ENCODE data around the gene LRP1B.

LRP1B gene

DNA sequence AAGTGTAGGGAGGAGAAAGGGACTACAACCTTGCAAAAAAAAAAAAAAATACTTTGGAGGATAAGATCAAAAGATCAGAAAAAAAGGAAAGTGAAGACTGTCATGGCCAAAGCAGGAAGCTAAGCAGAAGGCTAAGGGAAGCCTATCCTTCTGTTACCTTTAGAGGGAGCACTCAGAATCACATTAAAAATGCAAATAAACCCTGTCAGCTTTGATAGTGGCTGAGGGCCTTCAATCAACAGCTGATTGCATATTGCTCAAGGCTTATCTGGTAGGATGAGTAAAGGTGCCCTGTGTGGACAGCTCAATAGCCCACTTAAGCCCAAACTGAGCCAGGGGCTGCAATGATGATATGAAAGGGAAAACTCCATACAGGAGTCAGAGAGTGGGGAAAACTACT, 1021.2 kb downstream of the LRP1B start:
- no peak overlapping the region for H3K4me3 Mint-ChIP-seq
- DNase-seq (no peak), ATAC-seq (replicated peaks) (peak in 1 of 2 donors; percentile 51)
- no peaks in the 10 kb centered on the region for H3K9me3 Mint-ChIP-seq
- H3K36me3 Mint-ChIP-seq = no peaks in the 10 kb centered on the region
- H3K27ac Mint-ChIP-seq = no peak overlapping the region
- H3K27me3 Mint-ChIP-seq = no peaks in the 10 kb centered on the region
- H3K4me1 Mint-ChIP-seq = no peaks in the 10 kb centered on the region

DNA sequence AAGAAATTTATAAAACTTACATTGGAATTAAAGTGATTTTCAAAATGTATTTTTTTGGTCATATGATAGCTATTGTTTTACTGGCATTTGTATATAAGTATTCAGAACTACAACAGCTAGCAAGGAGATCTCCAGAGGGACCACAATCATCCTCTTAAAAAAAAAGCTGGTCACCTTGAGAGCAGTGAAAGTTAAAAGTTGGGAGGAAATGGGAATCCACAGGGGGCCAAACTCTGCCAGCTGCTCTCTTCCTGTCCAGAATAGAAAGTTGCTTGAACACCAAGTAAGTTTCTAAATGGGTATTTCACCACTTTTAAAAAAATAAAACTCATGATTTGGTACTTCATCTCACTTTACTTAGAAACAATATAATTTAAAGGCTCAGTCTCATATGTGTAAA, 1025.1 kb downstream of the LRP1B start:
- Mint-ChIP-seq H3K36me3 (no peaks in the 10 kb centered on the region), H3K4me1 (no peaks in the 10 kb centered on the region), H3K4me3 (no peak overlapping the region), H3K27ac (no peak overlapping the region), H3K27me3 (no peaks in the 10 kb centered on the region), H3K9me3 (no peaks in the 10 kb centered on the region)
- ATAC-seq (replicated peaks) (no peak), DNase-seq (no peak)

DNA sequence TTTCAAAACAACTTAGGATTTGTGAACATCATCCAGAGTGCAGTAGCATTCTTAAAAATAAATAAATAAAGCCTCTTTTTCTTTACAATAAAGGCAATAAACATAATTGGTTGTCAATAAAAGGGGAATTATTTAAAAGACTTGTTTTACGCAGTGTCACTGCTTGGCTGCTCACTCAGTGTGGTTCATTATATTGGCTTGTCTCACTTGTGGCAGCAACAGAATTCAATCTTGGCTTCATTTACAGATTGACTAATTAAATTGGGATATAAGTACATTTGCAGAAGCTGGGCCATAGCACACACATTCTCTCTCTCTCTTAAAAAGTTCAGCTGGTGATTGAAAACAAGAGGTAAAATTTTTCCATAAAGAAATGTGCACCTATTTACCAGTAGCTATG, 1027.6 kb downstream of the LRP1B start:
- H3K27me3 Mint-ChIP-seq = no peaks in the 10 kb centered on the region
- no peaks in the 10 kb centered on the region for H3K36me3 Mint-ChIP-seq
- H3K9me3 Mint-ChIP-seq = peaks cover 0 to 2% of the 10 kb centered on the region in 2 donors
- no peaks in the 10 kb centered on the region for H3K4me1 Mint-ChIP-seq
- H3K4me3 Mint-ChIP-seq = no peak overlapping the region
- ATAC-seq (replicated peaks) (no peak), DNase-seq (no peak)
- H3K27ac Mint-ChIP-seq = no peak overlapping the region

DNA sequence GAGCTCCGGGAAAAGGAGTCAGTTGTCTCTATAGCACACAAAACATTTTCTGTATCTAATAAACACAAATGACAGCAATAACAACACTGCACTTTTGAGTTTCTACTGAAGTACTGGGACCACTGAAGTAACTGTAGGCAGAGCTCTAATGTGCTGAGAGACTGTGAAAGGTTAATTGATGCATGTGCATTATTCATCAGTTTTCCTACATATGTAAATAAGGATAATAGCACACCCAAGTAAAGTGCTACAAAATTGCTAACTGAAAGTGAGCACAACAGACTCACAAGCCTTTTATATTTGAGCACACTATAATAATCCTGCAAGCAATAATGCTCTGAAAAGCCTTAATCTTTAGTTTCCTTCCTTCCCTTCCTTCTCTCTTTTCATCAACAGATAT, 1051.6 kb downstream of the LRP1B start:
- H3K27ac Mint-ChIP-seq = no peak overlapping the region
- no peaks in the 10 kb centered on the region for H3K9me3 Mint-ChIP-seq
- H3K4me3 Mint-ChIP-seq = no peak overlapping the region
- DNase-seq (no peak), ATAC-seq (replicated peaks) (no peak)
- no peaks in the 10 kb centered on the region for H3K27me3 Mint-ChIP-seq
- no peaks in the 10 kb centered on the region for H3K4me1 Mint-ChIP-seq
- H3K36me3 Mint-ChIP-seq = no peaks in the 10 kb centered on the region

DNA sequence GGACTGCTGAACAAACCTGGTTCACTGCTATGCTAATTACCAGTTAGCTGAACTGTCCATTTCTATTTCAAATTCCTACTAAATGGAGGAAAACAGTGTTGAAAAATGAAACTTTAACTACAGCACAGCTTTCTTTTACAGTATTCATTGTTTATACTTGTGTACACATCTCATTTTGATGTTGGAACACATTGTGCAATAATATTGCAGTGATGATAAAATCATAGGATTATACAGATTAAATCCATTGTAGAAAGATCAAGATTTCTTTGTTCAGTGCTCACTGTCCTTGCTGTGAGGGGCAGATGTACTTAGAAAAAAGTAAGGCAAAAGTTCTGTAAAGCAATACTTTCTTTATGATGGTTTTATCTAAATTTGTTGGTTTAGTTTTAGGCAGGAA, 1055.1 kb downstream of the LRP1B start:
- DNase-seq = no peak
- ATAC-seq (replicated peaks) = no peak
- Mint-ChIP-seq H3K27me3 (no peaks in the 10 kb centered on the region), H3K9me3 (no peaks in the 10 kb centered on the region), H3K4me1 (no peaks in the 10 kb centered on the region), H3K27ac (no peak overlapping the region), H3K4me3 (no peak overlapping the region), H3K36me3 (no peaks in the 10 kb centered on the region)

DNA sequence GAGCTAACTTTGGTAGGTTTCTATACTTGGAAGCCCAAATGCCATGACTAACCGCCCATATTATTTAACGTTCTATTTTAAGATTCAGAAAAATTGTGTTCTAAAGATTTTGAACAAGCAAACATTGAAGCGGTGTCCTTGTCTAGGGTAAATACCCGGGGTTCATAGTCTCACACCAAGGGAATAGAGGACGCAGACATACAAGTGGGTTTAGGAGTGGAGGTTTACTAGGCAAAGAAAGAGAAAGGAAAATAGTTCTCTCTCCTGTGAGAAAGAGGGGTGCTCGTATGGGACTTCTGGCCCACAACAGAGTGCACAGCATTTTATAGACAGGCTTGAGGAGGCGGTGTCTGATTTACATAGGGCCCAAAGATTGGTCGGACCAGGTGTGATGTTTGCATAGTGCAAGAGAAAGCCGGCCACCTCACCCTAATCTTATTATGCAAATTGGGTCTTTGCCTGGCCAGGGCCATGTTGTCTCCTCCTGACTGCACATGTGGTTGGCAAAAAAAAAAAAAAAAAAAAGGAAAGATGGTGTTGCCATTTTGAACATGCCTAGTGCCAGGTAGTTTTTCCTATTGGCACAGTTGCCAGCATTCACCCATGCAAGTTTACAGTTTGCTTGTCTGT, 1062.6 kb downstream of the LRP1B start:
- ATAC-seq (replicated peaks) (no peak), DNase-seq (no peak)
- Mint-ChIP-seq H3K27ac (no peak overlapping the region), H3K4me3 (no peak overlapping the region), H3K27me3 (no peaks in the 10 kb centered on the region), H3K9me3 (no peaks in the 10 kb centered on the region), H3K36me3 (no peaks in the 10 kb centered on the region), H3K4me1 (no peaks in the 10 kb centered on the region)

DNA sequence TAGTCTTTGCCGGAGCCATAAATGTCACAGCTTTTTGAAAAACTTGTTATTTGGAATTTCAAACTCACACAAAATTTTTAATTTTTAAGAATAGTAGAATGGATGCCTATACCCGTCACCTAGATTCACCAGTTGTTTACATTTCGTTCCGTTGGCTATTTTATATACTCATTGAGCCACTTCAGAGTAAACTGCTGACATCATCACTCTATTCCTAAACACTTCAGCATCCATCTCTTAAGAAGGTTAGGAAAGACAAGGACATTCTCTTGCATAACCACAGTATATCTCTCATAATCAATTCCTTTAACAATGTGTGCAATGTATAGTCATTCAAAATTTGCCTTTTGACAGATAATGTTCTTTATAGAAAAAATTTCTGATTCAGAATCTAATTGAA, 1065.8 kb downstream of the LRP1B start:
- H3K9me3 Mint-ChIP-seq = no peaks in the 10 kb centered on the region
- H3K4me3 Mint-ChIP-seq = no peak overlapping the region
- no peaks in the 10 kb centered on the region for H3K36me3 Mint-ChIP-seq
- H3K27ac Mint-ChIP-seq = no peak overlapping the region
- ATAC-seq (replicated peaks) (no peak), DNase-seq (no peak)
- H3K27me3 Mint-ChIP-seq = no peaks in the 10 kb centered on the region
- no peaks in the 10 kb centered on the region for H3K4me1 Mint-ChIP-seq

DNA sequence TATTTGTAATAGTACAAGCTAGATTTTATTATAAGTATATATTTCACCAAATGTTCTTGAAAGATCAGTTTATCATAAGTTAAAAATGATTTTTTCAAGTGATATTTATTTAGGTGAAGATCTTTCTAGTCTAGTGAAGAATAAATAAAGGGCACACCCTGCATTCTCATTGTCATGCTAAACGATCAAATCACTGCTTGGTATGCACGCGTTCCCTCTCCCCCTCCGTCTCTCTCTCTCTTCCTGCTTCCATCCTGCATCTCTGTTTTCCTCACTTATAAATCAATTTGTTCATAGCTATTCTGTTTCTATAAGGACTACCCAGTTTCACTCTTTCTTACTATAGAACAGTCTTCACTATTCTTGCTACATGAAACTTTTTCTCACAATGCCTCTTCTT, 1067.4 kb downstream of the LRP1B start:
- no peaks in the 10 kb centered on the region for H3K36me3 Mint-ChIP-seq
- no peaks in the 10 kb centered on the region for H3K9me3 Mint-ChIP-seq
- ATAC-seq (replicated peaks) (no peak), DNase-seq (no peak)
- no peak overlapping the region for H3K27ac Mint-ChIP-seq
- no peaks in the 10 kb centered on the region for H3K4me1 Mint-ChIP-seq
- no peaks in the 10 kb centered on the region for H3K27me3 Mint-ChIP-seq
- H3K4me3 Mint-ChIP-seq = no peak overlapping the region

DNA sequence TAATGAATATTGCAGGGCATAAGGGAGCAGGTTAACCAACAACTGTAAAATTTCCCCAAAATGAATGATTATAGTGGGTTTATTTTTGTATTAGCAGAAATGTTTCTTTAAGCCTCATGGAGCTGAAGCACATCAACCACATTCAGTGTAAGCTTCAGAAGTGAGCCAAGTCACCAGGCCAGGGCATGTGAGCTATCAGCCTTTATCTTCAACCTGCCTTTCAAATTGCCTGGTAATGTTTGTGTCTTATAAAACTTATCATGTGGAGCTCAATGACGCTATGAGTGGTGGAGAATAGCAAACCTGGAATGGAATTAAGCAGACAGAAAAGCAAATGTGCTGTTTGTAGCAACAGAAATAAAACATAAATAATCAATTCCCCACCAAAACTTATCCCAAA, 1068.4 kb downstream of the LRP1B start:
- ATAC-seq (replicated peaks) = no peak
- H3K4me3 Mint-ChIP-seq = no peak overlapping the region
- H3K4me1 Mint-ChIP-seq = no peaks in the 10 kb centered on the region
- H3K27ac Mint-ChIP-seq = no peak overlapping the region
- no peaks in the 10 kb centered on the region for H3K27me3 Mint-ChIP-seq
- H3K9me3 Mint-ChIP-seq = no peaks in the 10 kb centered on the region
- no peak for DNase-seq
- no peaks in the 10 kb centered on the region for H3K36me3 Mint-ChIP-seq

DNA sequence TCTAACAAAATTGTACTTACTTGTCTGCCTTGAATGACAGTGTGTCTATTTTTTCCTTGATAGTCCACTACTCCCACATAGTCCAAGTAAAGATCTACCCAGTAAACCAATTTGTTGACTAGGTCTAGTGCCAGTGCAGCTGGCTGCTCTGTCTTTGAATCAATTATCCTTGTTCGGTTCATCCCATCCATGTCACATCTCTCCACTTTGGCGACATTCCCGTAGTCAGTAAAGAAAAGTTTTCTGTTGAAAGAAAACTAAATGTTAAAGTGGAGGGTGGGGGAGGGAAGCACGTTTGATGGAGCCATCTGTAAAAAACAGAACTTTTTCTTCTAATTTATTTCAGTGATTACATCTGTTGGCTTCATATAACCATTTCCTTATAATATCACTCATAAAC, 1068.8 kb downstream of the LRP1B start:
- ATAC-seq (replicated peaks) (no peak), DNase-seq (no peak)
- no peaks in the 10 kb centered on the region for H3K27me3 Mint-ChIP-seq
- H3K27ac Mint-ChIP-seq = no peak overlapping the region
- H3K9me3 Mint-ChIP-seq = no peaks in the 10 kb centered on the region
- no peaks in the 10 kb centered on the region for H3K36me3 Mint-ChIP-seq
- H3K4me3 Mint-ChIP-seq = no peak overlapping the region
- no peaks in the 10 kb centered on the region for H3K4me1 Mint-ChIP-seq

DNA sequence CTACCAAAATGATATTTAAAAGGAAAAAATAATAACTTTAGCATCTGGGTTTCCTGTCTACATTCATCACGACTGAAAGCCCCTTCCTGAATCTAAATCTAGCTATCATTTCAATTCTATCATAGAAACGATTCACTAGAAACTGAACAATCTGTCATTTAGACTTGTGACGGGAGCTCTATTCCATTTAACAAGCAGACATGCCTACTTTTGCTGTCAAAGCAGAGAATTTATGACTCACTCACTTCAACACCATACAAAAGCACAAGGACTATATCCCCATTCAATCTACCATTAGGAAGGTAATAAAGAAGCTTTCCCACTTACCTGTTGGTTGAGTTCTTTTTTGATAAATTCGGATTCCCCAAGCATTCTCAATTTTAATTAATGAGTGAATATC, 1072.3 kb downstream of the LRP1B start:
- Mint-ChIP-seq H3K27ac (no peak overlapping the region), H3K27me3 (no peaks in the 10 kb centered on the region), H3K4me1 (no peaks in the 10 kb centered on the region), H3K4me3 (no peak overlapping the region), H3K9me3 (no peaks in the 10 kb centered on the region), H3K36me3 (no peaks in the 10 kb centered on the region)
- DNase-seq (no peak), ATAC-seq (replicated peaks) (no peak)

DNA sequence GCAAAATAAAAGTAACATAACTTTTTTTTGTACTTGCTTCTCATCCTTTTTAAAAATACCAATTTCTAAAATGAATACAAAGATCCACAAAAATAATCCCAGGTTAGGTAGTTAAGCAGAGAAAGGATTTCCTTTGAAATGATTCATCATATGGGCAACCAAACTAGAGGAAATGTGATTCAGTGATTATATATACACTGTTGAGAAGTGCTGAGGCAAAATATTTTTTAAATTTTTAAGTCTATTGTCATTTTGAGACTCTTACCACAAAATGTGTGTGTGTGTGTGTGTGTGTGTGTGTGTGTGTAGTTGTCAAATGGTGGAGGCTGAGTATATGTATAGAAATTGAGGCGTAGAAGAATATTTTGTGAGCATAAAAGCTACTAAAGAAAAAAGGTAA, 1075.3 kb downstream of the LRP1B start:
- no peaks in the 10 kb centered on the region for H3K27me3 Mint-ChIP-seq
- no peak for DNase-seq
- ATAC-seq (replicated peaks) = no peak
- H3K4me1 Mint-ChIP-seq = no peaks in the 10 kb centered on the region
- H3K9me3 Mint-ChIP-seq = peaks cover 0 to 1% of the 10 kb centered on the region in 2 donors
- no peaks in the 10 kb centered on the region for H3K36me3 Mint-ChIP-seq
- no peak overlapping the region for H3K4me3 Mint-ChIP-seq
- H3K27ac Mint-ChIP-seq = no peak overlapping the region

DNA sequence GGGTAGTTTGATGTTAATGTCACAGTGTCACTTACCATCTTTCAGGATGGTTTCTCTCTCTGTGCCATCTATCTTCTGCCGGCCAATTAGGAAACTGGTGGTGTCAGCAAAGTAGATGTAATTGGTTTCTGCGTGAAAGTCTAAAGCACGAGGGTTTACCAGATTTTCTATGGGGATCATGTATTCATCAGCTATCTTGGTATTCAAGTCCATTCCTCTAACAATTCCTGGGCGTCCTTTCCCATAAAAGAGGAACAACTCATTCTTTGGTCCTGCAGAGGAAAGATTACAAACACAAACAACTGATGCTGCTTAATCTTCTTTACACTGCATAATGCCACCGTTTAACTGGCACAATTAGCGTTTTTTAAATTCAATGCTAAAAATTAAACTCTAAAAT, 1081.9 kb downstream of the LRP1B start:
- no peak for ATAC-seq (replicated peaks)
- no peak overlapping the region for H3K27ac Mint-ChIP-seq
- H3K36me3 Mint-ChIP-seq = no peaks in the 10 kb centered on the region
- H3K4me3 Mint-ChIP-seq = no peak overlapping the region
- no peaks in the 10 kb centered on the region for H3K27me3 Mint-ChIP-seq
- H3K9me3 Mint-ChIP-seq = peaks cover 0 to 1% of the 10 kb centered on the region in 2 donors
- DNase-seq = no peak
- H3K4me1 Mint-ChIP-seq = no peaks in the 10 kb centered on the region

DNA sequence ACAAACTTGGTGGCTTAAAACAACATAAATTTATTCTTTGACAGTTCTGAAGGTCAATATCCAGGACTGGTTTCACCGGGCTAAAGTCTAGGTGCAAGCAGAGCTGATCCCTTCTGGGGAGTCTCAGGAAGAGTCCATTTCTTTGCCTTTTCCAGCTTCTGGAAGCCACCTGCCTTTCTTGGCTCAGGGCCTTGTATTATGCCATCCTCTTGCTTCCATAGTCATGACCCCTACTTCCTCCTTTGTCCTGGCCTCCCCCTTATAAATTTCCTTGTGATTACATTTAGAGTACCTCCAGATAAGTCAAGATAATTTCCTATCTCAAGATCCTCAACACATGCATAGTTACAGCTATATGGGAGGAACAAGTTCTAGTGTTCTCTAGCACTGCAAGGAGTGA, 1089.5 kb downstream of the LRP1B start:
- no peak overlapping the region for H3K27ac Mint-ChIP-seq

DNA sequence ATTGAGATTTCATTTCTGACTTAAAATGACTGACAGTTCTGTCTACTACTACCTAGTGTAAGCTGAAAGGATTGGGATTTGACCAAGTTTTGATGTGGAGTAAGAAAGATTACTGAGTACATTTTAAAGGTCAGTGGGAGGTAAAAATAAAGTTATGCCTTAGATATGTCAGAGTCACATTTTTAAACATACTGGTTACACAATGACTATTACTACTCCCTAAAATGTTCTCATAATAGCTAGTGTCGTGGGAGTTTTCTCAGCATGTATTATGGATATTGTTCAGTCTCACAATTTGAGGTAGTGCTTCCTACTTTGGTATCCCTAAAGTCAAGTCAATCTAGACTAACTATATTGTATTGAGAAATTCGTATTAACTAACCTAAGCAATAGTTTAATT, 1092.5 kb downstream of the LRP1B start:
- H3K36me3 Mint-ChIP-seq = no peaks in the 10 kb centered on the region
- DNase-seq = no peak
- no peak overlapping the region for H3K4me3 Mint-ChIP-seq
- H3K27ac Mint-ChIP-seq = no peak overlapping the region
- no peaks in the 10 kb centered on the region for H3K4me1 Mint-ChIP-seq
- peaks cover 0 to 1% of the 10 kb centered on the region in 2 donors for H3K9me3 Mint-ChIP-seq
- no peaks in the 10 kb centered on the region for H3K27me3 Mint-ChIP-seq
- no peak for ATAC-seq (replicated peaks)

More for the DNA sequence above, 1089.5 kb downstream of the LRP1B start:
- Mint-ChIP-seq H3K27me3 (no peaks in the 10 kb centered on the region), H3K9me3 (no peaks in the 10 kb centered on the region), H3K4me1 (no peaks in the 10 kb centered on the region), H3K4me3 (no peak overlapping the region), H3K36me3 (no peaks in the 10 kb centered on the region)
- ATAC-seq (replicated peaks) (no peak), DNase-seq (no peak)

DNA sequence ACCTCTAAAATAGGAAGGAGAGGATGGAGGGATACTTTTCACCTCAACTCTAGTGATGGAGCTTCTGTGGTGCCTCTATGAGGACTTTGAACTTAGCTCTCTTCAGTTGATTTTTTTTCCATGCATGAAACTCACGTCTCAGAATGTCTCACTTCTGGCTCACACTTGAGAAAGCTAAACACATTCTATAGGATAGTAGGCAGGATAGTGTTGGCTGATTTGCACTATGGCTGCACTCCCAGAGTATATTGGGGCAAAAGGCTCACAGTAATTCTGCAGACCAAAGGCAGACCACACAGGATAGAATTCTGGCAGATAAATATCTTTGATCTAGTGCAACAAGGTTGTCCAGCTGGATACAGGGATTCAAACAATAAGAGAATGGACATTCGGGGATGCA, 1093.5 kb downstream of the LRP1B start:
- Mint-ChIP-seq H3K27me3 (no peaks in the 10 kb centered on the region), H3K4me3 (no peak overlapping the region), H3K4me1 (no peaks in the 10 kb centered on the region), H3K27ac (no peak overlapping the region), H3K36me3 (no peaks in the 10 kb centered on the region), H3K9me3 (peaks cover 0 to 1% of the 10 kb centered on the region in 2 donors)
- ATAC-seq (replicated peaks) (no peak), DNase-seq (no peak)
